K562 (cell line): ENCODE results near the gene NR5A2. TPM values are rescaled to one million over a fixed set of nuclear protein-coding genes. Genes with fewer than 3 reads are reported as not detected.

ENCODE experiments used
- ATAC-seq: fragments of 200-7000 bp; cut with Tn5 transposase; 3 replicates; pipeline ENCODE4 v1.9.1; 2020; ENCODE audit warnings: moderate library complexity
- BruUV-seq: library from RNA; stranded (reverse); fragments of 400-500 nt; replicated peaks from 2 replicates; lab custom pipeline; 2021; lab: Mats Ljungman, UMichigan
- CTCF ChIA-PET: fragments of 300-600 bp; formaldehyde crosslinking; extraction: SDS; loops from one replicate; lab custom pipeline; 2021; ENCODE audit warnings: low intra/inter-chr PET ratio; lab: Yijun Ruan, JAX
- POLR2A ChIA-PET: fragments of 300-600, 350-650 bp; sonication (Branson Sonifier 250); formaldehyde crosslinking; extraction: SDS; loops from one replicate; lab custom pipeline; 2021; ENCODE audit warnings: antibody characterized with exemption, inconsistent platforms; lab: Yijun Ruan, JAX
- DNase-seq, 4 experiments: peaks; one replicate each; pipeline versions ENCODE4 v3.0.0 to v3.0.0-alpha.2; 2011 to 2018; ENCODE audit warnings: low spot score in 3 of 4, mixed read lengths in 3 of 4; ENCODE audit errors: extremely low read depth in 1 of 4
- FAIRE-seq: peaks from 2 replicates; lab custom pipeline; 2011; peaks lifted over from hg19 to GRCh38; lab: Jason Lieb, UNC
- H2AFZ ChIP-seq: 2 replicates; pipeline ENCODE4 v1.6.0; 2011; ENCODE audit warnings: low read depth, low read length, control low read depth, inconsistent platforms
- H3K27ac ChIP-seq: fragments of 200-600 bp; 3 replicates; pipeline ENCODE4 v1.8.0; 2011; ENCODE audit warnings: low read depth, mild to moderate bottlenecking, control low read depth, inconsistent platforms, low read length, moderate library complexity, mixed read lengths; ENCODE audit errors: extremely low read depth
- H3K27me3 ChIP-seq, 2 experiments: fragments of 300-600 bp in 1 of 2; 2 replicates in 1 of 2; 3 replicates in 1 of 2; pipeline versions ENCODE4 v1.6.0 to v1.8.0; 2011; ENCODE audit warnings: inconsistent platforms in 2 of 2, low read length in 2 of 2, mild to moderate bottlenecking in 1 of 2, mixed read lengths in 1 of 2, moderate library complexity in 1 of 2; ENCODE audit not compliant: control insufficient read depth in 2 of 2, insufficient read depth in 2 of 2
- H3K36me3 ChIP-seq: fragments of 300-600 bp; 3 replicates; pipeline ENCODE4 v1.8.0; 2011; ENCODE audit warnings: mild to moderate bottlenecking, low read length, inconsistent platforms; ENCODE audit not compliant: control insufficient read depth, insufficient read depth
- H3K4me1 ChIP-seq, 2 experiments: fragments of 200-600 bp in 1 of 2; replicated peaks in 1 of 2; 2 replicates in 1 of 2; 3 replicates in 1 of 2; pipeline versions ENCODE4 v1.5.1 to v1.8.0; 2011; ENCODE audit warnings: inconsistent platforms in 2 of 2, low read length in 2 of 2, mild to moderate bottlenecking in 1 of 2, mixed read lengths in 1 of 2, moderate library complexity in 1 of 2; ENCODE audit not compliant: control insufficient read depth in 2 of 2, insufficient read depth in 2 of 2
- H3K4me2 ChIP-seq: 2 replicates; pipeline ENCODE4 v1.6.1; 2011; ENCODE audit warnings: low read length, control low read depth, inconsistent platforms, mixed read lengths; ENCODE audit not compliant: insufficient read depth
- H3K4me3 ChIP-seq: fragments of 200-600 bp; sonication (generic), shearing (Covaris generic); 2 replicates; pipeline ENCODE4 v1.5.1; 2016; ENCODE audit warnings: control low read depth, inconsistent platforms
- H3K79me2 ChIP-seq: fragments of 200-600 bp; 3 replicates; pipeline ENCODE4 v1.8.0; 2011; ENCODE audit warnings: low read length, inconsistent platforms; ENCODE audit not compliant: control insufficient read depth, insufficient read depth
- H3K9ac ChIP-seq, 2 experiments: 2 replicates each; pipeline versions ENCODE4 v1.6.0 to v1.6.1; 2011; ENCODE audit warnings: low read depth in 2 of 2, low read length in 2 of 2, control low read depth in 1 of 2, inconsistent platforms in 1 of 2, mild to moderate bottlenecking in 1 of 2, mixed read lengths in 1 of 2; ENCODE audit not compliant: insufficient read depth in 1 of 2
- H3K9me1 ChIP-seq: one replicate; pipeline ENCODE4 v1.6.0; 2011; ENCODE audit warnings: inconsistent platforms, mild to moderate bottlenecking, low read length, moderate library complexity; ENCODE audit not compliant: control insufficient read depth, insufficient read depth
- H3K9me3 ChIP-seq: replicated peaks from 2 replicates; pipeline ENCODE4 v1.5.1; 2011; ENCODE audit warnings: low read depth, low read length, inconsistent platforms; ENCODE audit not compliant: control insufficient read depth, insufficient read depth
- H4K20me1 ChIP-seq: replicated peaks from 2 replicates; pipeline ENCODE4 v1.6.1; 2011; ENCODE audit warnings: low read length, inconsistent platforms, mixed read lengths; ENCODE audit not compliant: control insufficient read depth, insufficient read depth
- CBX8 ChIP-seq: fragments of 200-600 bp; sonication (generic); IDR thresholded peaks from 2 replicates; pipeline ENCODE4 v1.6.1; 2012; ENCODE audit warnings: borderline replicate concordance, mixed run types, low read depth, mild to moderate bottlenecking, moderate library complexity, mixed read lengths, low read length, control low read depth, inconsistent platforms; ENCODE audit not compliant: poor library complexity, severe bottlenecking; ENCODE audit errors: extremely low read depth
- CLOCK ChIP-seq: fragments of 250-450 bp; sonication (Bioruptor Pico); IDR thresholded peaks from 2 replicates; pipeline ENCODE4 v1.4.0; 2020; ENCODE audit warnings: mild to moderate bottlenecking, moderate library complexity, borderline replicate concordance
- HES1 ChIP-seq: fragments of 450-650 bp; IDR thresholded peaks from 2 replicates; pipeline ENCODE4 v1.6.1; 2016; ENCODE audit warnings: low read depth, mild to moderate bottlenecking, moderate library complexity
- HINFP ChIP-seq: fragments of 450-650 bp; conservative IDR thresholded peaks from 2 replicates; pipeline ENCODE4 v1.6.1; 2016; ENCODE audit warnings: missing genetic modification characterization, low read depth, mild to moderate bottlenecking, control low read depth, missing compliant biosample characterization
- NR2C2 ChIP-seq, 2 experiments: fragments of 200-800 bp in 1 of 2; sonication (Bioruptor generic) in 1 of 2; sonication (generic) in 1 of 2; formaldehyde crosslinking in 1 of 2; IDR thresholded peaks; 2 replicates each; pipeline versions ENCODE4 v1.6.1 to v1.8.0; 2016 to 2022; ENCODE audit warnings: mild to moderate bottlenecking in 1 of 2, missing compliant biosample characterization in 1 of 2, missing genetic modification characterization in 1 of 2, missing genetic modification reagents in 1 of 2
- PHF21A ChIP-seq: fragments of 450-650 bp; IDR thresholded peaks from 2 replicates; pipeline ENCODE4 v1.6.1; 2017; ENCODE audit warnings: low read depth, borderline replicate concordance
- ZBTB17 ChIP-seq: fragments of 450-650 bp; formaldehyde crosslinking; IDR thresholded peaks from 2 replicates; pipeline ENCODE4 v1.4.0; 2020; ENCODE audit warnings: mild to moderate bottlenecking
- ZNF512 ChIP-seq: IDR thresholded peaks from 2 replicates; pipeline ENCODE4 v1.6.1; 2016; ENCODE audit warnings: missing genetic modification characterization, missing compliant biosample characterization
- WGBS: fragments of 100-300 bp; shearing (Covaris generic); methylation state at CpG from one replicate; pipeline ENCODE4 v1.1.6; 2016; ENCODE audit warnings: low coverage, mixed read lengths; ENCODE audit not compliant: insufficient coverage; ENCODE audit errors: missing lambda C conversion rate; 5-methylcytosine and 5-hydroxymethylcytosine counted together
- in situ Hi-C: fragments of 300-500 bp; cut with MboI; formaldehyde crosslinking; loops from 4 replicates; pipeline ENCODE4 v1.15.0; 2018; ENCODE audit warnings: inconsistent platforms, mixed read lengths
- intact Hi-C: fragments of 100-400 bp; cut with micrococcal nuclease; formaldehyde crosslinking; loops from 2 replicates; pipeline ENCODE4 v1.14.2; 2022
- polyA plus RNA-seq, 8 experiments: library from polyadenylated mRNA; depleted of rRNA in 4 of 8; stranded (reverse) in 5 of 8; unstranded in 3 of 8; fragments of >200 nt; fragmentation: Nextera tagmentation in 2 of 8; fragmentation: Illumina TruSeq in 1 of 8; extraction: Ambion mirVana in 2 of 8; extraction: Trizol in 1 of 8; gene quantifications; 2 replicates each; pipeline versions ENCODE4 v1.2.1 to v1.2.3, GENCODE V29; 2011 to 2014; ENCODE audit warnings: inconsistent platforms in 1 of 8, missing spikeins in 1 of 8
- total RNA-seq, 7 experiments: library from RNA; depleted of rRNA in 6 of 7; stranded (reverse); fragments of >200 nt in 6 of 7; fragmentation: Illumina TruSeq in 2 of 7; extraction: Trizol in 2 of 7; gene quantifications; 2 replicates each; pipeline versions ENCODE4 v1.2.1 to v1.2.3, GENCODE V29; 2011 to 2021; ENCODE audit warnings: low replicate concordance in 1 of 7

NR5A2 gene
- total and polyA plus RNA-seq, 9 of the 15 experiments (the other 6 are each of a cell fraction or from before 2014, with no cell fraction given), result 0.13 to 0.40 (median 0.29) TPM

GRCh38 chr1:200130552-200130951, 103.0 kb downstream of the NR5A2 start:
- Histone ChIP-seq H3K79me2 (no peaks in the 10 kb centered on the region), H3K27me3 (peaks cover 4 to 5% of the 10 kb centered on the region in 2 experiments; a peak in 4 of 5 replicates), H3K4me3 (no peak overlapping the region), H3K27ac (no peak overlapping the region), H3K9ac (no peak overlapping the region), H3K4me1 (no peaks in the 10 kb centered on the region), H2AFZ (no peak overlapping the region), H3K9me1 (no peaks in the 10 kb centered on the region), H3K4me2 (no peak overlapping the region), H3K9me3 (no peaks in the 10 kb centered on the region), H3K36me3 (no peaks in the 10 kb centered on the region), H4K20me1 (no peaks in the 10 kb centered on the region)
- no peak for DNase-seq
- 0% methylated on average over 1 of the region's 1 CpG for WGBS
- BruUV-seq, result no TSS peak
- POLR2A ChIA-PET, result no interaction called here
- FAIRE-seq, result no peak
- TF ChIP-seq PHF21A, result no peak
- no peak for TF ChIP-seq CBX8
- no peak for TF ChIP-seq NR2C2 (CRISPR knock-in tag; IDR thresholded peaks at IDR 0.05)
- no peak for TF ChIP-seq NR2C2 (tag; IDR thresholded peaks at IDR 0.05)
- TF ChIP-seq ZNF512 (tag), result no peak
- TF ChIP-seq ZBTB17 (CRISPR knock-in tag), result no peak
- no peak for TF ChIP-seq CLOCK (CRISPR knock-in tag)
- no peak for TF ChIP-seq HINFP (tag)
- no peak for TF ChIP-seq HES1
- intact Hi-C loops, result loop anchor here (10.0 kb wide), 1 partner anchor 384 kb away; no protein-coding TSS in a partner anchor
- CTCF ChIA-PET, result no interaction called here
- no peak for ATAC-seq
- in situ Hi-C loops, result no loop called here
